ENCODE measurements around the gene MALSU1. TPM values are rescaled to one million over a fixed set of nuclear protein-coding genes. Genes with fewer than 3 reads are reported as not detected.

MALSU1 gene
- total RNA-seq, 1 donor from 2014 or later: 46.2 TPM

GRCh38 chr7:23293500-23294073, 5.6 kb upstream of the MALSU1 start:
- H3K36me3 Mint-ChIP-seq (ENCODE audit: unreplicated experiment): no peaks in the 10 kb centered on the region
- peaks cover 11% of the 10 kb centered on the region for H3K4me1 Mint-ChIP-seq (ENCODE audit: unreplicated experiment)
- DNase-seq (ENCODE audit: extremely low spot score, unreplicated experiment): no peak
- no peak overlapping the region for H3K4me3 Mint-ChIP-seq (ENCODE audit: unreplicated experiment)
- no peaks in the 10 kb centered on the region for H3K27me3 Mint-ChIP-seq (ENCODE audit: unreplicated experiment)
- no peak overlapping the region for H3K27ac Mint-ChIP-seq (ENCODE audit: unreplicated experiment)
- no peaks in the 10 kb centered on the region for H3K9me3 Mint-ChIP-seq (ENCODE audit: unreplicated experiment)
- TF ChIP-seq CTCF (IDR thresholded peaks at IDR 0.05): no peak

DNA sequence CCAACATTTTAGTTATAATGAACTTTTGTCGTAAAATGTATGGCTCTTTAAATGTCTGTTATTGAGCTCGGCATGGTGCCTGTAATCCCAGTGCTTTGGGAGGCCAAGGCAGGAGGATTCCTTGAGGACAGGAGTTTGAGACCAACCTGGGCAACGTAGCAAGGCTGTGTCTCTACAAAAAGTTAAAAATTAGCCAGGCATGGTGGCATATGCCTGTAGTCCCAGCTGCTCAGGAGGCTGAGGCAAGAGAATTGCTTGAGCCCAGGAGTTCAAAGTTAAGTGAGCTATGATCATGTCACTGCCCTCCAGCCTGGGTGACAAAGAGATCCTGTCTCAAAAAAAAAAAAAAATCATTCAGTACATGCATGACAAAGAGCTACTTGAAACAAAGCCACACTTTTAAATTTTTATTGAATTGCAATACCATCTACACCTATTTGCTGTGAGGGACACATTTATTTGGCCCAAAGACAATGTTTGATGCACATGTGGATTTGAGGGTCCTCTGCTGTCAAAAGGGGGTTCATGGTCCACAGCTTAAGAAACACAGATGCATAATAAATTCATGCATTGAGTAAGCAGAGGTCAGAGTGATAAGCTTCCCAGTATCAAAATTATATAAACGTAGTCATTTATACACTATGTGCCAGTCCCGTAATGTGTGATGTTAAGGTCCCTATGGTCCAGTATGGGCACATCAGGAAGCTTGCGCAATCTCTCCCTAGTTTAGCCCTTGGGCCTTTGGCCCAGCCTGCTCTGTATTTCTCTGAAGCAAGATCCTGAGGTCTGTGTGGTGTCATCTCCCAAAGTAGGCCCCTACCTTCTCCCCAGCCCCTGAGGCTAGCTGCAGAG, 4.4 kb upstream of the MALSU1 start:
- no peak for DNase-seq (ENCODE audit: extremely low spot score, unreplicated experiment)
- Mint-ChIP-seq H3K9me3 (ENCODE audit: unreplicated experiment) (no peaks in the 10 kb centered on the region), H3K36me3 (ENCODE audit: unreplicated experiment) (no peaks in the 10 kb centered on the region), H3K27ac (ENCODE audit: unreplicated experiment) (no peak overlapping the region), H3K4me3 (ENCODE audit: unreplicated experiment) (no peak overlapping the region), H3K27me3 (ENCODE audit: unreplicated experiment) (no peaks in the 10 kb centered on the region), H3K4me1 (ENCODE audit: unreplicated experiment) (peaks cover 17% of the 10 kb centered on the region)
- TF ChIP-seq CTCF (IDR thresholded peaks at IDR 0.05): no peak

DNA sequence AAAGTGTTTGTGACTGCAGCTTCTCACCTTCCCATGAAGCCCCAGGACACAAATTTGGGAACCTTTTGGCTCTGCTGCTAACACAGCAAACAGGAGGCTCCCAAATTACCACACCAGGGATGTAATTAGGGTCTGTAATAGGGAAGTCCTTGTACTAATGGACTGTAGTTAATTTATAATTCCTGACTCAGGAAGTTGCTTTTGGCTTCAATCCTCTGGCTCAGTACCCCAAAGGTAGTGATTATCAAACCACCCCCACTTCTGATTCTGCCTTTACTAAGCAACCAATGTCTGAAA, 3.8 kb upstream of the MALSU1 start:
- H3K27me3 Mint-ChIP-seq (ENCODE audit: unreplicated experiment): no peaks in the 10 kb centered on the region
- H3K9me3 Mint-ChIP-seq (ENCODE audit: unreplicated experiment): no peaks in the 10 kb centered on the region
- peaks cover 22% of the 10 kb centered on the region for H3K4me1 Mint-ChIP-seq (ENCODE audit: unreplicated experiment)
- H3K36me3 Mint-ChIP-seq (ENCODE audit: unreplicated experiment): no peaks in the 10 kb centered on the region
- H3K4me3 Mint-ChIP-seq (ENCODE audit: unreplicated experiment): no peak overlapping the region
- H3K27ac Mint-ChIP-seq (ENCODE audit: unreplicated experiment): no peak overlapping the region
- no peak for DNase-seq (ENCODE audit: extremely low spot score, unreplicated experiment)
- no peak for TF ChIP-seq CTCF (IDR thresholded peaks at IDR 0.05)

GRCh38 chr7:23298141-23298881, 828 bp upstream of the MALSU1 start:
- no peak for TF ChIP-seq CTCF (IDR thresholded peaks at IDR 0.05)
- DNase-seq (ENCODE audit: extremely low spot score, unreplicated experiment): no peak
- no peaks in the 10 kb centered on the region for H3K27me3 Mint-ChIP-seq (ENCODE audit: unreplicated experiment)
- H3K4me1 Mint-ChIP-seq (ENCODE audit: unreplicated experiment): peaks cover 40% of the 10 kb centered on the region
- peak overlapping the region; percentile 91 for H3K4me3 Mint-ChIP-seq (ENCODE audit: unreplicated experiment)
- no peaks in the 10 kb centered on the region for H3K9me3 Mint-ChIP-seq (ENCODE audit: unreplicated experiment)
- peaks cover 9% of the 10 kb centered on the region for H3K36me3 Mint-ChIP-seq (ENCODE audit: unreplicated experiment)
- H3K27ac Mint-ChIP-seq (ENCODE audit: unreplicated experiment): peak overlapping the region; percentile 93

- H3K27me3 Mint-ChIP-seq (ENCODE audit: unreplicated experiment): no peaks in the 10 kb centered on the region
- no peaks in the 10 kb centered on the region for H3K9me3 Mint-ChIP-seq (ENCODE audit: unreplicated experiment)
- peak overlapping the region; percentile 91 for H3K4me3 Mint-ChIP-seq (ENCODE audit: unreplicated experiment)
- no peak for DNase-seq (ENCODE audit: extremely low spot score, unreplicated experiment)
- peaks cover 48% of the 10 kb centered on the region for H3K4me1 Mint-ChIP-seq (ENCODE audit: unreplicated experiment)
- TF ChIP-seq CTCF (IDR thresholded peaks at IDR 0.05): no peak
- peaks cover 14% of the 10 kb centered on the region for H3K36me3 Mint-ChIP-seq (ENCODE audit: unreplicated experiment)
- peak overlapping the region; percentile 93 for H3K27ac Mint-ChIP-seq (ENCODE audit: unreplicated experiment)
Observed at GRCh38 chr7:23299770-23300300, 696 bp downstream of the MALSU1 start.
